ENCODE results near the gene EPGN.

DNA sequence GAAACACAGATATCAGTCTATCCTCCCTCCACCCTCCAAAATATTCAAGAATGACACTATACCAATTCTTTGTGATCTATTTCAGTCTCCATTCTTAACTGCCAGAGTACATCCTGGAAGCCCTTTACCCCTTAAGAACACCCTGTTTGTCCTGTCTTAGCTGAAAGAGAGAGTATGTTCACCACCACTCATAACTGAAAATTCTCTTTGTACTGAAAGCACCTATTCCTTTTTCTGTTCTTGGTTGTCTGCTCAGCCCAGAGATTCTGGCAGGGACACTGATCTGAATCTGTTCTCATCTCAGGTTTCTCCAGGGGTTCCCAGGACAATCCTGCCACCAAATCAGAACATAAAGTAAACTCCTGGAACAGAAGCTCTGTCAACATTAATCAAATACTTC, 31.2 kb downstream of the EPGN start:
- TF ChIP-seq, protein P1, sequence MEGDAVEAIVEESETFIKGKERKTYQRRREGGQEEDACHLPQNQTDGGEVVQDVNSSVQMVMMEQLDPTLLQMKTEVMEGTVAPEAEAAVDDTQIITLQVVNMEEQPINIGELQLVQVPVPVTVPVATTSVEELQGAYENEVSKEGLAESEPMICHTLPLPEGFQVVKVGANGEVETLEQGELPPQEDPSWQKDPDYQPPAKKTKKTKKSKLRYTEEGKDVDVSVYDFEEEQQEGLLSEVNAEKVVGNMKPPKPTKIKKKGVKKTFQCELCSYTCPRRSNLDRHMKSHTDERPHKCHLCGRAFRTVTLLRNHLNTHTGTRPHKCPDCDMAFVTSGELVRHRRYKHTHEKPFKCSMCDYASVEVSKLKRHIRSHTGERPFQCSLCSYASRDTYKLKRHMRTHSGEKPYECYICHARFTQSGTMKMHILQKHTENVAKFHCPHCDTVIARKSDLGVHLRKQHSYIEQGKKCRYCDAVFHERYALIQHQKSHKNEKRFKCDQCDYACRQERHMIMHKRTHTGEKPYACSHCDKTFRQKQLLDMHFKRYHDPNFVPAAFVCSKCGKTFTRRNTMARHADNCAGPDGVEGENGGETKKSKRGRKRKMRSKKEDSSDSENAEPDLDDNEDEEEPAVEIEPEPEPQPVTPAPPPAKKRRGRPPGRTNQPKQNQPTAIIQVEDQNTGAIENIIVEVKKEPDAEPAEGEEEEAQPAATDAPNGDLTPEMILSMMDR (conservative IDR thresholded peaks at IDR 0.05; ENCODE audit: low read depth, low read length) = no peak
- no peak for TF ChIP-seq EZH2 (IDR thresholded peaks at IDR 0.05; ENCODE audit: borderline replicate concordance, low read depth, low read length, poor library complexity, severe bottlenecking)
